HG03354 (cell line): ENCODE data around the gene DDX50.
"Not testable (repeated sequence)": the region's sequence is repeated elsewhere in the genome, so short reads cannot be mapped to it uniquely, and the experiment has no call there.

Experiments
- ATAC-seq: cut with Tn5 transposase; IDR thresholded peaks from one replicate; pipeline ENCODE4 v1.9.1; 2021; ENCODE audit warnings: mild to moderate bottlenecking; ENCODE audit not compliant: unreplicated experiment, poor library complexity, severe bottlenecking

The DDX50 gene

DNA sequence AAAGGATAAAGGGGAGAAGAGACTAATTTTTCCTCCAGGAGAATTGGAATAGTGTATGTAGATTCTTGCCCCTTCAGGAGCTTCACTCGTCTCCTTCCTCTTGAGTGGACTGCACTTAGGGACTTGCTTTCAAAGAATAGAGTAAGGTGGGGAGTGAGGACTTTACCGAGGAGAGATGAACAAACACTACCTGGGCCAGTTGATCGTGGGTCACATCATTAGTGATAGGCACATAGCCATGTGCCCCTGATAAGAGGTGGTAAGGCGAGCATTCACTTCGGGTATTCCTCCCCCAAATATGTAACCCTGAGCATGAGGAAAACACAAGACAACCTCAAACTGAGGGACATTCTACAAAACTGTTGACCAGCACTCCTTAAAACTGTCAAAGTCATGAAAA, 72.9 kb downstream of the DDX50 start:
- ATAC-seq: no peak

DNA sequence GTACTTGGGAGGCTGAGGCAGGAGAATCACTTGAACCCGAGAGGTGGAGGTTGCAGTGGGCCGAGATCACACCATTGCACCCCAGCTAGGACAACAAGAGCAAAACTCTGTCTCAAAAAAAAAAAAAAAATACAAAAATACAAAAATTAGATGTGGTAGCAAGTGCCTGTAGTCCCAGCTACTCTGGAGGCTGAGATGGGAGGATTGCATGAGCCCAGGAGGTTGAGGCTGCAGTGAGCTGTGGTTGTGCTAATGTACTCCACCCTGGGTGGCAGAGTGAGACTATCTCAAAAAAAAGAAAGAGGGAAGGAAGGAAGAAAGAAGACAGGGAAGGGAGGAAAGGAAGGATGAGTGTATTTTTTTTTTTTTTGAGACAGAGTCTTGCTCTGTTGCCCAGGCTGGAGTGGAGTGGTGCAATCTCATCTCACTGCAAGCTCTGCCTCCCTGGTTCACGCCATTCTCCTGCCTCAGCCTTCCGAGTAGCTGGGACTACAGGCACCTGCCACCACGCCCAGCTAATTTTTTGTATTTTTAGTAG, 74.9 kb downstream of the DDX50 start:
- ATAC-seq: not testable (repeated sequence)

DNA sequence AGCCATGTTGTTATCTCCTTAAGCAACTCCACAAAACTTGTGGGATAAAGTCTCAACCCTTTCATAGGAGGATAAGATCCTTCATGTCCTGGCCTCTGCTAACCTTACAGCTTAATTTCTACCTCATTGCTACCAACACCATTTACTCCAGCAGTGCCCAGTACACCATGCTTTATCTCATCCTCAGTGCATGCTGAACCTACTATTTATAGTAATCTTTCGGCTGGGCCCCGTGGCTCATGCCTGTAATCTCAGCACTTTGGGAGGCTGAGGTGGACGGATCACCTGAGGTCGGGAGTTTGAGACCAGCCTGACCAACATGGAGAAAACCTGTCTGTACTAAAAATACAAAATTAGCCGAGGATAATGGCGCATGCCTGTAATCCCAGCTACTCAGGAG, 78.6 kb downstream of the DDX50 start:
- ATAC-seq: not testable (repeated sequence)

- no peak for ATAC-seq
Measured at GRCh38 chr10:68981074-68981473, 80.0 kb downstream of the DDX50 start.

- no peak for ATAC-seq
Measured at GRCh38 chr10:68982389-68982788, 81.3 kb downstream of the DDX50 start.

DNA sequence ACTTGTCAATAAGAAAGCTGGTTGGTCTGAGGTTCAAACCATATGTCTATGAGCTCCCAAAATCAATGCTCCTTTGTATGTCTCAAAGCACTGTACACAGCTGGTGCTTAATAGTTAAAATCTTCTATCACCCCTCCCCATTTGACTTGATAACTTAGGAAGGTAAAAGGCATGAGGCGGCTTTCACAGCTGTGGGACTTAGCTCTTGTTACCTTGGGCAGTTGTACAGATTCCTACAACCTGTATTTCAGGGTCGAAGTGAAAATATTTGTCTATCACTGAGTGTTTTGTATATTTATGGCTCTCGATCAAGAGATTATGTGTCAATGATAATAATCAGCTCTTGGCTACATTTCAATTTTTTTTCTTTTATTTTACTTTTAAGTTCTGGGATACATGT, 86.5 kb downstream of the DDX50 start:
- ATAC-seq: no peak

DNA sequence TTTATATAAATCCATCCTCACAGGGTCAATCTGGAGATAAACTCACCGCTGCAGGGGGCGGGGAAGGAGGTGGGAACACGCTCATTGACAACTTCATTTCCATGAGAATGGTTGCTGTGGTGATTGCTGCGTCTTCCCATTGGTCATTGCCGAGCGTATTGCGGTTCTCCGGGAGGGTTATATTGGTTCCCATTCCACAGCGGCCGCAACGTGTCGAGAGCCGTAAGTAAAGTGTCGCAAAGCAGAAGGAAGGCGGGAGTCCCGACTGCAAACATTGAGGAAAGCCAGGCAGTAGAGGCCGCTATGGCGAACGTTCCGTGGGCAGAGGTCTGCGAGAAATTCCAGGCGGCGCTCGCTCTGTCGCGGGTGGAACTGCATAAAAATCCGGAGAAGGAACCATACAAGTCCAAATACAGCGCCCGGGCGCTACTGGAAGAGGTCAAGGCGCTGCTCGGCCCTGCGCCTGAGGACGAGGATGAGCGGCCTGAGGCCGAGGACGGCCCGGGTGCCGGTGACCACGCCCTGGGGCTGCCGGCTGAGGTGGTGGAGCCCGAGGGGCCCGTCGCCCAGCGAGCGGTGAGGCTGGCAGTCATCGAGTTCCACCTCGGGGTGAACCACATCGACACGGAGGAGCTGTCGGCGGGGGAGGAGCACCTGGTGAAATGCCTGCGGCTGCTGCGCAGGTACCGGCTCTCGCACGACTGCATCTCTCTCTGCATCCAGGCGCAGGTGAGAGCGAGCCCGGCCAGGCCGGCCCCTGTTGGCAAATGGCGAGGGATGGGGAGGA, 87.6 kb downstream of the DDX50 start, which contains the start of gene KIFBP:
TSS of gene KIFBP (plus strand) at position 274 of the 787 bp plus-strand sequence. CDS start at position 304, 30 bp downstream.
- peak; percentile 75 for ATAC-seq

DNA sequence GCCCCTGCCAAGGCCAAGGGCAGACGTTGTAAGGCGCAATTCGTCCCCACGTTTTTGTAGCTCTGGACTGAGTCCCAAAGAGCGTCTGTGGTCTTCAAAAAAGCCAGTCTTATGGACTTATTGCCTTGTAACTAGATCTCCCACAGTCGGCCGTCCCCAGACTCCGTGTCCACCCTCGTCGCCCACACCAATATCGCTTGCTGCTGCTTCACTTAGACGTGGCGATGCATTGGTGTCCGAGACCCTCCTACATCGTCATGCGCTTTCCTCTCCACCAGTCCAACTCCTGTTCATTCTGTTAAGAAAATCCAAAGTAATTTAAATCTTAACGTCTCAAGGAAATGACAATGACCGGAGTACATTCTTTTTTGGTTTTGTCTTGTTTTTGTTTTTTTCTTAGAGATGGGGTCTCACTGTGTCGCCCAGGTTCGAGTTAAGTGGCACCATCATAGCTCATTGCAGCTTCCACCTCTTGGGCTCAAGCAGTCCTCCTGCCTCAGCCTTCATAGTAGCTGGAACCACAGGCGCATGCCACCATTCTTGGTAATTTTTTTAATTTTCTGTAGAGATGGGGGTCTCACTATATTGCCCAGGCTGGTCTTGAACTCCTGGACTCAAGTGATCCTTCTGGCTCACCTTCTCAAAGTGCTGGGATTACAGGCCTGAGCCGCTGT, 88.3 kb downstream of the DDX50 start:
- peak; percentile 11 for ATAC-seq

GRCh38 chr10:68992636-68993440, 91.7 kb downstream of the DDX50 start:
- ATAC-seq: no peak
